H9 (cell line): ENCODE measurements around the gene GALR2. TPM values are rescaled to one million over a fixed set of nuclear protein-coding genes. Genes with fewer than 3 reads are reported as not detected.

Source experiments
- DNase-seq: peaks from one replicate; pipeline ENCODE4 v3.0.0-alpha.2; 2017
- H2AFZ ChIP-seq: one replicate; pipeline ENCODE4 v1.6.1; 2013; ENCODE audit warnings: mild to moderate bottlenecking, low read length, control low read depth, moderate library complexity
- H2AK5ac ChIP-seq: 2 replicates; pipeline ENCODE4 v1.6.1; 2013; ENCODE audit warnings: low read length, control low read depth, mixed read lengths; ENCODE audit not compliant: insufficient read length
- H2BK120ac ChIP-seq: one replicate; pipeline ENCODE4 v1.6.1; 2013; ENCODE audit warnings: low read depth, mild to moderate bottlenecking, low read length, control low read depth, inconsistent platforms; ENCODE audit not compliant: poor library complexity, severe bottlenecking
- H2BK12ac ChIP-seq: 2 replicates; pipeline ENCODE4 v1.6.1; 2013; ENCODE audit warnings: low read length, control low read depth, mixed read lengths, low read depth; ENCODE audit not compliant: insufficient read length
- H2BK15ac ChIP-seq: 2 replicates; pipeline ENCODE4 v1.6.1; 2013; ENCODE audit warnings: low read depth, low read length, control low read depth
- H2BK20ac ChIP-seq: one replicate; pipeline ENCODE4 v1.6.1; 2013; ENCODE audit warnings: low read depth, mild to moderate bottlenecking, low read length, control low read depth, inconsistent platforms; ENCODE audit not compliant: poor library complexity, severe bottlenecking
- H2BK5ac ChIP-seq: 2 replicates; pipeline ENCODE4 v1.6.1; 2013; ENCODE audit warnings: low read length, control low read depth, mixed read lengths; ENCODE audit not compliant: insufficient read length
- H3K14ac ChIP-seq: 2 replicates; pipeline ENCODE4 v1.6.1; 2013; ENCODE audit warnings: low read length, control low read depth; ENCODE audit not compliant: insufficient read depth
- H3K18ac ChIP-seq: 2 replicates; pipeline ENCODE4 v1.6.1; 2013; ENCODE audit warnings: low read depth, mild to moderate bottlenecking, mixed read lengths, low read length, control low read depth; ENCODE audit not compliant: insufficient read length
- H3K23ac ChIP-seq: 2 replicates; pipeline ENCODE4 v1.6.1; 2013; ENCODE audit warnings: low read length, control low read depth, mixed read lengths, low read depth; ENCODE audit not compliant: insufficient read length
- H3K23me2 ChIP-seq: 2 replicates; pipeline ENCODE4 v1.6.1; 2013; ENCODE audit warnings: low read depth, mild to moderate bottlenecking, mixed read lengths, low read length, control low read depth; ENCODE audit not compliant: insufficient read length, poor library complexity, severe bottlenecking
- H3K27ac ChIP-seq: 2 replicates; pipeline ENCODE4 v1.5.1; 2013; ENCODE audit warnings: low read length, control low read depth, mixed read lengths, low read depth; ENCODE audit not compliant: insufficient read length
- H3K27me3 ChIP-seq: 2 replicates; pipeline ENCODE4 v1.6.1; 2013; ENCODE audit warnings: low read length, control low read depth, inconsistent platforms; ENCODE audit not compliant: insufficient read depth
- H3K4ac ChIP-seq: 2 replicates; pipeline ENCODE4 v1.6.1; 2013; ENCODE audit warnings: low read depth, mild to moderate bottlenecking, control low read depth, inconsistent platforms, low read length, moderate library complexity
- H3K4me1 ChIP-seq: 2 replicates; pipeline ENCODE4 v1.6.1; 2013; ENCODE audit warnings: low read length, control low read depth, inconsistent platforms; ENCODE audit not compliant: insufficient read depth
- H3K4me2 ChIP-seq: 2 replicates; pipeline ENCODE4 v1.6.1; 2013; ENCODE audit warnings: low read length, control low read depth, mixed read lengths; ENCODE audit not compliant: insufficient read length, insufficient read depth
- H3K56ac ChIP-seq: 2 replicates; pipeline ENCODE4 v1.6.1; 2013; ENCODE audit warnings: low read depth, mild to moderate bottlenecking, mixed read lengths, low read length, control low read depth; ENCODE audit not compliant: insufficient read length
- H3K79me1 ChIP-seq: 2 replicates; pipeline ENCODE4 v1.6.1; 2013; ENCODE audit warnings: low read depth, mild to moderate bottlenecking, moderate library complexity, low read length, control low read depth, inconsistent platforms; ENCODE audit not compliant: insufficient read depth, poor library complexity, severe bottlenecking
- H3K79me2 ChIP-seq: 2 replicates; pipeline ENCODE4 v1.6.1; 2013; ENCODE audit warnings: low read length, control low read depth, inconsistent platforms; ENCODE audit not compliant: insufficient read depth
- H3K9ac ChIP-seq: 2 replicates; pipeline ENCODE4 v1.6.1; 2013; ENCODE audit warnings: low read length, control low read depth, mixed read lengths; ENCODE audit not compliant: insufficient read length; ENCODE audit errors: extremely low read depth
- H3K9me3 ChIP-seq: one replicate; pipeline ENCODE4 v1.6.1; 2013; ENCODE audit warnings: low read depth, low read length, inconsistent platforms; ENCODE audit not compliant: control insufficient read depth
- H3T11ph ChIP-seq: one replicate; pipeline ENCODE4 v1.6.1; 2013; ENCODE audit warnings: mild to moderate bottlenecking, low read length, control low read depth, inconsistent platforms
- H4K20me1 ChIP-seq: one replicate; pipeline ENCODE4 v1.6.1; 2013; ENCODE audit not compliant: control insufficient read depth, insufficient read length, insufficient read depth
- H4K5ac ChIP-seq: 2 replicates; pipeline ENCODE4 v1.6.1; 2013; ENCODE audit warnings: low read depth, mild to moderate bottlenecking, mixed read lengths, low read length, control low read depth; ENCODE audit not compliant: insufficient read length
- H4K8ac ChIP-seq: replicated peaks from 2 replicates; pipeline ENCODE4 v1.6.1; 2013; ENCODE audit warnings: low read length, control low read depth, mixed read lengths, low read depth; ENCODE audit not compliant: insufficient read length
- H4K91ac ChIP-seq: 2 replicates; pipeline ENCODE4 v1.6.1; 2013; ENCODE audit warnings: low read depth, mild to moderate bottlenecking, moderate library complexity, mixed read lengths, low read length, control low read depth; ENCODE audit not compliant: insufficient read length
- H3K27ac Mint-ChIP-seq, 3 experiments: 2 replicates in 2 of 3; 3 replicates in 1 of 3; pipeline ENCODE4 v1.8.0; 2020 to 2021; ENCODE audit warnings: mixed read lengths in 3 of 3, mild to moderate bottlenecking in 1 of 3, moderate library complexity in 1 of 3
- H3K27me3 Mint-ChIP-seq: 2 replicates; pipeline ENCODE4 v1.8.0; 2021; ENCODE audit warnings: low read depth, mild to moderate bottlenecking, moderate library complexity, mixed read lengths
- H3K36me3 Mint-ChIP-seq, 3 experiments: 2 replicates in 2 of 3; 3 replicates in 1 of 3; pipeline ENCODE4 v1.8.0; 2020 to 2021; ENCODE audit warnings: low read depth in 3 of 3, mixed read lengths in 3 of 3; ENCODE audit not compliant: insufficient read depth in 1 of 3
- H3K4me1 Mint-ChIP-seq, 2 experiments: 2 replicates each; pipeline ENCODE4 v1.8.0; 2020; ENCODE audit warnings: mixed read lengths in 2 of 2
- H3K4me3 Mint-ChIP-seq, 2 experiments: 2 replicates in 1 of 2; 3 replicates in 1 of 2; pipeline ENCODE4 v1.8.0; 2020 to 2021; ENCODE audit warnings: mild to moderate bottlenecking in 2 of 2, mixed read lengths in 2 of 2, moderate library complexity in 1 of 2
- H3K9me3 Mint-ChIP-seq, 2 experiments: 2 replicates in 1 of 2; 3 replicates in 1 of 2; pipeline ENCODE4 v1.8.0; 2020; ENCODE audit warnings: mild to moderate bottlenecking in 2 of 2, mixed read lengths in 2 of 2, moderate library complexity in 1 of 2
- WGBS: extraction: QIAGEN DNeasy Blood & Tissue Kit; methylation state at CpG from one replicate; pipeline ENCODE4 v1.1.7; 2013; ENCODE audit warnings: missing lambda C conversion rate, low lambda C conversion rate, mixed read lengths; ENCODE audit not compliant: insufficient read length; ENCODE audit errors: extremely low coverage; 5-methylcytosine and 5-hydroxymethylcytosine counted together
- total RNA-seq: library from RNA; stranded (reverse); gene quantifications from 2 replicates; pipeline ENCODE4 v1.2.1, GENCODE V29; 2021
- TF ChIP-seq, protein P1 (sequence below): fragments of 200-600 bp; sonication (generic); conservative IDR thresholded peaks from 3 replicates; pipeline ENCODE4 v1.8.0; 2021; ENCODE audit warnings: antibody characterized with exemption, mild to moderate bottlenecking

The GALR2 gene
- total RNA-seq, 1 experiment from 2014 or later, result 0.81 TPM

DNA sequence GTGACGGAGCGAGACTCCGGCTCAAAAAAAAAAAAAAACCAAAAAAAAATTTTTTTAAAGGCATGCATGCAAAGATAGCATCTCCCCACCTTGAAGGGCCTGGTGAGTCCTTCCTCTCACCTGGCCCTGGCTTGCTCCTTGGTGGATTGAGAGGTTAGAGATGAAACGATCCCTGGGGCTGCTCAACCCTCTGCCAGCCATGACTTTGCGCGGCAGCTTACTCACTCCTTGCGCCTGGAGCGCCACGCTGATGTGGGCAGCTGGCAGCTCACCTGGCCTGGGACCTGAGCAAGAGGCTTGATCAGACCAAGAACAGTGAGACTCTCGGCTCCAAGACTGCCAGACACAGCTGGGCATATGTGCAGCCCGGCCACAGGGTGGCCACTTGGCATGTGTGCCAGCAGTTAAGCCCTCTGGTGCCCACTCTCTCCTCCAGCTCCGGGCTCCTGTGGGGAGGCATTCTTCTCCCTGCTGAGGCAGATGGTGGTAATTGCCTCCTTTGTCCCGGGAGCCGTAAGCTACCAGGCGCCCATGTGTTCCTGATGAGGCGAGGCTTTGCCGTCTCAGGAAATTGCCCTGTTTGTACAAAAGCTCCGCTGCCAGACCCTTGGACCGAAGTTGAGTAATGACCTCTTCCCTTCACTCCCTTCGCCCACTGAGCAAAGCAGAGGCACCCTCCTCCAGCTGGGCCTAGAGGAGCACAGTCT is 42.4 kb upstream of the GALR2 start:
- DNase-seq, result no peak
- Histone ChIP-seq H4K5ac (no peak overlapping the region), H2BK5ac (no peak overlapping the region), H3K4ac (no peak overlapping the region), H3K4me1 (peaks cover 2% of the 10 kb centered on the region; the same call in 1 of the 2 replicates), H2BK120ac (no peak overlapping the region), H4K91ac (no peak overlapping the region), H3T11ph (no peak overlapping the region), H3K79me1 (no peaks in the 10 kb centered on the region), H2BK20ac (no peak overlapping the region), H3K27ac (no peak overlapping the region), H4K20me1 (no peaks in the 10 kb centered on the region), H2BK12ac (no peak overlapping the region), H3K27me3 (no peaks in the 10 kb centered on the region), H4K8ac (no peak overlapping the region), H3K79me2 (no peaks in the 10 kb centered on the region), H3K23ac (no peak overlapping the region), H3K14ac (no peak overlapping the region), H2AK5ac (no peak overlapping the region), H3K9ac (no peak overlapping the region), H3K9me3 (no peaks in the 10 kb centered on the region), H3K4me2 (no peak overlapping the region), H3K23me2 (no peaks in the 10 kb centered on the region), H3K18ac (no peak overlapping the region), H2BK15ac (no peak overlapping the region), H3K56ac (no peak overlapping the region), H2AFZ (no peak overlapping the region)
- peaks cover 26 to 27% of the 10 kb centered on the region in 2 experiments for H3K4me1 Mint-ChIP-seq
- H3K27me3 Mint-ChIP-seq, result no peaks in the 10 kb centered on the region
- no peaks in the 10 kb centered on the region; a peak in 1 of 5 replicates for H3K9me3 Mint-ChIP-seq
- WGBS, result no CpG with 5 or more reads among the region's 20 CpGs
- no peak overlapping the region for H3K4me3 Mint-ChIP-seq
- no peak overlapping the region for H3K27ac Mint-ChIP-seq
- TF ChIP-seq, protein P1, sequence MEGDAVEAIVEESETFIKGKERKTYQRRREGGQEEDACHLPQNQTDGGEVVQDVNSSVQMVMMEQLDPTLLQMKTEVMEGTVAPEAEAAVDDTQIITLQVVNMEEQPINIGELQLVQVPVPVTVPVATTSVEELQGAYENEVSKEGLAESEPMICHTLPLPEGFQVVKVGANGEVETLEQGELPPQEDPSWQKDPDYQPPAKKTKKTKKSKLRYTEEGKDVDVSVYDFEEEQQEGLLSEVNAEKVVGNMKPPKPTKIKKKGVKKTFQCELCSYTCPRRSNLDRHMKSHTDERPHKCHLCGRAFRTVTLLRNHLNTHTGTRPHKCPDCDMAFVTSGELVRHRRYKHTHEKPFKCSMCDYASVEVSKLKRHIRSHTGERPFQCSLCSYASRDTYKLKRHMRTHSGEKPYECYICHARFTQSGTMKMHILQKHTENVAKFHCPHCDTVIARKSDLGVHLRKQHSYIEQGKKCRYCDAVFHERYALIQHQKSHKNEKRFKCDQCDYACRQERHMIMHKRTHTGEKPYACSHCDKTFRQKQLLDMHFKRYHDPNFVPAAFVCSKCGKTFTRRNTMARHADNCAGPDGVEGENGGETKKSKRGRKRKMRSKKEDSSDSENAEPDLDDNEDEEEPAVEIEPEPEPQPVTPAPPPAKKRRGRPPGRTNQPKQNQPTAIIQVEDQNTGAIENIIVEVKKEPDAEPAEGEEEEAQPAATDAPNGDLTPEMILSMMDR, result peak; percentile 12; the same call in 1 of the 3 replicates
- H3K36me3 Mint-ChIP-seq, result peaks cover 0 to 2% (median 0%) of the 10 kb centered on the region in 3 experiments; a peak in 2 of 7 replicates
